ENCODE measurements around the gene OBSCN.

Gene OBSCN

DNA sequence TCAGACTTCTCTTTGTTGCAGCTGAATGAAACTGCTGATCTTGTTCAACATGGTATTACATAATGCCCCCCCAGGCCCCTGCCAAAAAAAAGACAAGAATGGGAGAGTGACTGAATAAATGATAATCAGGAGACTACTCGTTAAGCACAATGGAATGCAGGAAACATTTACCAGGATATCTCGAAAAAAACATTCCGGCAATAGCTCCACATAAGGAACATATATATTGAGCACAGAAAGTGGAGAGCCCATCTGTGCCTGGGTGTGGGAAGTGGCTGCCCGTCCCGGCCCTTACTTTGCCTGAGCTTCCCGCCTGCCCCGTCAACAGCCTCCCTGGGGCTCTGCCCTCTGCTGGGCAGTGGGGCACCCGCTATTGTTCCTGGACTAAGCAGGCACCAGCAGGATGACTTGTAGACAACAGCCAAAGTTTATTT lies 185.4 kb downstream of the OBSCN start:
- Histone ChIP-seq H3K27ac (ENCODE audit: low read depth, low read length) (no peak overlapping the region), H3K36me3 (ENCODE audit: insufficient read depth, low read length) (peaks cover 32% of the 10 kb centered on the region)

DNA sequence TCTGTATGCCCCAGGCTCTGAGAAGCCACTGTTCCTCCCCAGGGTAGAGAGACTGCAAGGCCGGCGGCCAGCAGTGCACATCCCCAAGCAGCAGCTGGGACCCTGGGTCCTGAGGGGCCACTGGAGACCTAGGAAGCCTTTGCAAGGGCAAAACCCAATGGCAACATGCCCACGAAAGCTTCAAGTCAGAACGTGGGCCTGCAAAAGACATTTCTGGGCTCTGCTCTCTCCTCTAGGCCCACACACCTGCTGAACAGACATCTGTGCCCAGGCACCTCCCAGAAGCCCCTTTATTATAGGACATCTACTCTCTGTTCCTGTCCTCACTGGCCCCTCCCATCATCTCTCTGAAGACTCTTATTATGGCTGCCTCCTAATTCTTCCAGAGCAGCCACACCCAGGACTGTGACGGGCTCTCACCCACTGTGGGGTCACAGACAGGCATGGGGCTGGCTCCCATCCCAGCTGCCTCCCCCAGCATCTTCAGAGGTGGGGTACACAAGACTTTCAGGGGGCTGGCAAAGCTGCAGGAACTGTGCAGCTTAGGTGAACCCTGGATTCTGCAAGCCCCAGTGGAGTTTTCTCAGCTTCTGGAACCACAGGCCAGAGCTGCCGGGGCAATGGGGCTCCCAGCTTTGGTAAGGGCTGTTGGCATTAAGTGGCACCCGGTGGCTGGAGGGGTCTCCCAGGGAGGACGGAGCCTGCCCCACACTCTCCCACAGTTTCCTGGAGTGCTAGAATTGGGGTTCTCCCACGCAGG lies 186.1 kb downstream of the OBSCN start:
- H3K27ac ChIP-seq (ENCODE audit: low read depth, low read length) = no peak overlapping the region
- H3K27me3 ChIP-seq (ENCODE audit: control insufficient read depth in 1 of 2, insufficient read depth in 2 of 2, low read length in 2 of 2) = no peaks in the 10 kb centered on the region
- no peaks in the 10 kb centered on the region for H3K4me1 ChIP-seq (ENCODE audit: insufficient read depth, low read length)
- no peak overlapping the region for H3K4me3 ChIP-seq (ENCODE audit: low read depth in 1 of 2, low read length in 2 of 2)
- H3K36me3 ChIP-seq (ENCODE audit: insufficient read depth, low read length) = peaks cover 32% of the 10 kb centered on the region
- H3K9ac ChIP-seq (ENCODE audit: low read length) = no peak overlapping the region
- no peaks in the 10 kb centered on the region for H3K9me3 ChIP-seq (ENCODE audit: low read length)

More for the DNA sequence above, 185.4 kb downstream of the OBSCN start:
- H3K9me3 ChIP-seq (ENCODE audit: low read length) = no peaks in the 10 kb centered on the region
- no peaks in the 10 kb centered on the region for H3K4me1 ChIP-seq (ENCODE audit: insufficient read depth, low read length)
- no peak overlapping the region for H3K9ac ChIP-seq (ENCODE audit: low read length)
- H3K4me3 ChIP-seq (ENCODE audit: low read depth in 1 of 2, low read length in 2 of 2) = no peak overlapping the region
- no peaks in the 10 kb centered on the region for H3K27me3 ChIP-seq (ENCODE audit: control insufficient read depth in 1 of 2, insufficient read depth in 2 of 2, low read length in 2 of 2)

- H3K36me3 ChIP-seq (ENCODE audit: insufficient read depth, low read length) = peaks cover 32% of the 10 kb centered on the region
- no peaks in the 10 kb centered on the region for H3K9me3 ChIP-seq (ENCODE audit: low read length)
- no peaks in the 10 kb centered on the region for H3K27me3 ChIP-seq (ENCODE audit: control insufficient read depth in 1 of 2, insufficient read depth in 2 of 2, low read length in 2 of 2)
- H3K4me3 ChIP-seq (ENCODE audit: low read depth in 1 of 2, low read length in 2 of 2) = no peak overlapping the region
- H3K9ac ChIP-seq (ENCODE audit: low read length) = no peak overlapping the region
- no peak overlapping the region for H3K27ac ChIP-seq (ENCODE audit: low read depth, low read length)
- H3K4me1 ChIP-seq (ENCODE audit: insufficient read depth, low read length) = no peaks in the 10 kb centered on the region
These were observed 186.9 kb downstream of the OBSCN start for GRCh38 chr1:228394571-228395394.

GRCh38 chr1:228396770-228397662 lies 189.2 kb downstream of the OBSCN start:
- H3K27ac ChIP-seq (ENCODE audit: low read depth, low read length) = no peak overlapping the region
- no peaks in the 10 kb centered on the region for H3K9me3 ChIP-seq (ENCODE audit: low read length)
- no peak overlapping the region for H3K9ac ChIP-seq (ENCODE audit: low read length)
- H3K4me1 ChIP-seq (ENCODE audit: insufficient read depth, low read length) = no peaks in the 10 kb centered on the region
- H3K27me3 ChIP-seq (ENCODE audit: control insufficient read depth in 1 of 2, insufficient read depth in 2 of 2, low read length in 2 of 2) = no peaks in the 10 kb centered on the region
- peaks cover 35% of the 10 kb centered on the region for H3K36me3 ChIP-seq (ENCODE audit: insufficient read depth, low read length)
- H3K4me3 ChIP-seq (ENCODE audit: low read depth in 1 of 2, low read length in 2 of 2) = no peak overlapping the region

GRCh38 chr1:228397966-228398365 lies 190.1 kb downstream of the OBSCN start:
- no peaks in the 10 kb centered on the region for H3K4me1 ChIP-seq (ENCODE audit: insufficient read depth, low read length)
- peaks cover 38% of the 10 kb centered on the region for H3K36me3 ChIP-seq (ENCODE audit: insufficient read depth, low read length)
- no peak overlapping the region for H3K9ac ChIP-seq (ENCODE audit: low read length)
- H3K27me3 ChIP-seq (ENCODE audit: control insufficient read depth in 1 of 2, insufficient read depth in 2 of 2, low read length in 2 of 2) = no peaks in the 10 kb centered on the region
- H3K9me3 ChIP-seq (ENCODE audit: low read length) = no peaks in the 10 kb centered on the region
- no peak overlapping the region for H3K27ac ChIP-seq (ENCODE audit: low read depth, low read length)
- no peak overlapping the region for H3K4me3 ChIP-seq (ENCODE audit: low read depth in 1 of 2, low read length in 2 of 2)

DNA sequence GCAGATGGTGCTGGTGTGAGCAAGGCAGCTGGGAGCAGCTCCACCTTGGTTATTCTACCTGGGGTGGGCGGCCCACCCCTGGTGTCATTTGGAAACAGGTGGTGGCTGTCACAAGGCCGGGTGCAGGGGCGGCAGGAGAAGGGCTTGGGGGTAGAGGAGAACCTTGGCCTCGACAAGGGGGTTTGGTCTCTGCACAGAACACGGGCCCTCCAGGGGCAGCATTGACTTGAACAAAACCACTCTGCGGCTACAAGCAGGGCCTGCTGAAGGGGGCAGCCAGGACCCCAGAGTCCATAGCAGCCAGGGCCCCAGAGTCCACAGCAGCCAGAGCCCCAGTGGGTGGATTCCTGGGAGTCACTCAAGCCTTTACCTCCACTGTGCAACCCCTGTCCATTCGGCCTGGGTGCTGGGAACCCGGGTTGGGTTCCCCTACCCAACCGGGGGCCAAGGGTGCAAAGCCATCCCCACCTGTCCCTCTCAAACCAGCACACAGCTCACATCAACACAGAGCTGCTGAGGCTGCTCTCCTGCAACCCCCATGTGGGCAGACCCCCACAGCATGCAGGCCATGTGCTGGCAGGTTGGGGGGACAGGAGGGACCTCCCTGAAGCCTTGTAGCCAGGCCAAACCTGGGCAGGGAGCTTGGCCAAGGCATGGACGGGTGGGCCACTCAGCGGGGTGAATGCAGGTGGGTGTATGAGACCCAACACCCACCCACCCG lies 191.1 kb downstream of the OBSCN start:
- Histone ChIP-seq H3K9ac (ENCODE audit: low read length) (no peak overlapping the region), H3K9me3 (ENCODE audit: low read length) (no peaks in the 10 kb centered on the region), H3K4me1 (ENCODE audit: insufficient read depth, low read length) (peaks cover 3% of the 10 kb centered on the region), H3K36me3 (ENCODE audit: insufficient read depth, low read length) (peaks cover 38% of the 10 kb centered on the region), H3K4me3 (ENCODE audit: low read depth in 1 of 2, low read length in 2 of 2) (no peak overlapping the region), H3K27ac (ENCODE audit: low read depth, low read length) (no peak overlapping the region), H3K27me3 (ENCODE audit: control insufficient read depth in 1 of 2, insufficient read depth in 2 of 2, low read length in 2 of 2) (no peaks in the 10 kb centered on the region)

DNA sequence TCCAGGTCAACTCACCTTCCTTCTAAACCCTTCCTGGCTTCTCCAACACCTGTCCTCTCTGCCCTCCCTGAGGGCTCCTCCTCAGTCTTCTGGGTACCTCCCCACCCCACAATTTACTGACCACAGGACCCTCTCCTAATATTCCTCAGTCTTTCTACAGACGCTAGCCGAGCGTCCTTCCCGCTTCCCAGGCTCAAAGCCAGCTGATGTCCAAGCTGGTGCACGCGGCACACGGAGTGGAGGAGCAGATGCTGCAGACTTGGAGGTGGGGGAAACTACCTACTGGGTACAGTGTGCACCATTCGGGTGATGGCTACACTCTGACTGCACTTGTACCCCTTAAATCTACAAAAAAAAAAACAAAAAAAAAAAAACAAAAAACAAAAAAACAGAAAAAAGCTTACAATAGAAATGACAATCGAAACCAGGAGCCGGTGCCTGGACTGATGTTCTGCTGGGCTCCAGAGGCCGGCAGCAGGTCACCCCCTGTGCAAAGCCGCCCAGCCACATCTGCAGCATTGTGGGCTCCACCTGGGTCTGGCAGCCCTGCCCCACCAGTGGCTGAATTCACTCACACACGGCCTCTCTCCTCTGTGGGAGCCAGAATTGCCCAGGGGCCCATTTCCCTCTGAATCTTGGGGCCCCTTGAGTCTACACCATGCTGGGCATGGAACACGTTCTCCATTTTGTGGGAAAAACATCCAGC lies 191.8 kb downstream of the OBSCN start:
- H3K9ac ChIP-seq (ENCODE audit: low read length) = no peak overlapping the region
- peaks cover 10% of the 10 kb centered on the region for H3K4me1 ChIP-seq (ENCODE audit: insufficient read depth, low read length)
- H3K36me3 ChIP-seq (ENCODE audit: insufficient read depth, low read length) = peaks cover 33% of the 10 kb centered on the region
- H3K27me3 ChIP-seq (ENCODE audit: control insufficient read depth in 1 of 2, insufficient read depth in 2 of 2, low read length in 2 of 2) = no peaks in the 10 kb centered on the region
- H3K4me3 ChIP-seq (ENCODE audit: low read depth in 1 of 2, low read length in 2 of 2) = no peak overlapping the region
- H3K9me3 ChIP-seq (ENCODE audit: low read length) = no peaks in the 10 kb centered on the region
- no peak overlapping the region for H3K27ac ChIP-seq (ENCODE audit: low read depth, low read length)

GRCh38 chr1:228400237-228400651 lies 192.4 kb downstream of the OBSCN start:
- Histone ChIP-seq H3K27me3 (ENCODE audit: control insufficient read depth in 1 of 2, insufficient read depth in 2 of 2, low read length in 2 of 2) (no peaks in the 10 kb centered on the region), H3K9me3 (ENCODE audit: low read length) (no peaks in the 10 kb centered on the region), H3K4me1 (ENCODE audit: insufficient read depth, low read length) (peaks cover 16% of the 10 kb centered on the region), H3K4me3 (ENCODE audit: low read depth in 1 of 2, low read length in 2 of 2) (no peak overlapping the region), H3K9ac (ENCODE audit: low read length) (no peak overlapping the region), H3K27ac (ENCODE audit: low read depth, low read length) (no peak overlapping the region), H3K36me3 (ENCODE audit: insufficient read depth, low read length) (peaks cover 31% of the 10 kb centered on the region)

DNA sequence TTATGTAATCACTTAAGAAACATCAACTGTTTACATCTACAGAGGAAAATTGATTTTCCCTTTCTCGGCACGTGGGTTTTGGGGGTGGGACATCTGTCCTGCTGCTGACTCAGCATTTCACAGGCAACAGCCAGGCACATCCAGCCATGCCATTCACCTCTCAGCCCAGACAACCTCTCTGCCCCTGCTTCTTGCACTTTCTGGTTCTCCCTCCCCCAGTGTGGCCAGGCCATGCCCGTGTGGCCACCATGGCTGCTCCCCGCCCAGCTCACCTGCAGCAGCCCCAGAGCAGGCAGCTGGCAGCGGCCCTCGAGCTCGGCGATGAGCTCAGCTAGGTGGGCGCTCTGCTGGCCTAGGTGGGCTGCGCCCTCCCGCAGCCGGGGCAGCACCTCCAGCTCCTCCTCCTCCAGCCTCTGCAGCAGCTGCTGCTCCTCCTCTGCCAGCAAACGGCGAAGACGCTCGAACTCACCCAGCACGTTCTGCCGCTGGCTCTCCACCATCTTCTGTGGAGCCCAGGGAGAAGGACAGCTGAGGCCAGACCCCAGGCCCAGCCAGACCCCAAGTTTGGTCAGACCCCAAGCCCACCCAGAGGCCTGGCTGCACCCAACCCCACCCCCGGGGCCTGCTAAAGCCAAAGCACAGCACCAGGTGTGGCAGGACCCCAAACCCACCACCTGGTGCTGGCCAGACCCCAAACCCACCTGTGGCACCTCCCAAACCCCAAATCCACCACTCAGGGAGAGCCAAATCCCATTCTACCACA lies 193.0 kb downstream of the OBSCN start:
- Histone ChIP-seq H3K4me1 (ENCODE audit: insufficient read depth, low read length) (peaks cover 21% of the 10 kb centered on the region), H3K36me3 (ENCODE audit: insufficient read depth, low read length) (peaks cover 29% of the 10 kb centered on the region), H3K9ac (ENCODE audit: low read length) (no peak overlapping the region), H3K4me3 (ENCODE audit: low read depth in 1 of 2, low read length in 2 of 2) (no peak overlapping the region), H3K27me3 (ENCODE audit: control insufficient read depth in 1 of 2, insufficient read depth in 2 of 2, low read length in 2 of 2) (no peaks in the 10 kb centered on the region), H3K9me3 (ENCODE audit: low read length) (no peaks in the 10 kb centered on the region), H3K27ac (ENCODE audit: low read depth, low read length) (no peak overlapping the region)

All from muscle layer of colon (tissue), 2 donors.